ENCODE results near the gene FBXO39.
"Not testable (repeated sequence)": the region's sequence is repeated elsewhere in the genome, so short reads cannot be mapped to it uniquely, and the experiment has no call there.

FBXO39 gene

DNA sequence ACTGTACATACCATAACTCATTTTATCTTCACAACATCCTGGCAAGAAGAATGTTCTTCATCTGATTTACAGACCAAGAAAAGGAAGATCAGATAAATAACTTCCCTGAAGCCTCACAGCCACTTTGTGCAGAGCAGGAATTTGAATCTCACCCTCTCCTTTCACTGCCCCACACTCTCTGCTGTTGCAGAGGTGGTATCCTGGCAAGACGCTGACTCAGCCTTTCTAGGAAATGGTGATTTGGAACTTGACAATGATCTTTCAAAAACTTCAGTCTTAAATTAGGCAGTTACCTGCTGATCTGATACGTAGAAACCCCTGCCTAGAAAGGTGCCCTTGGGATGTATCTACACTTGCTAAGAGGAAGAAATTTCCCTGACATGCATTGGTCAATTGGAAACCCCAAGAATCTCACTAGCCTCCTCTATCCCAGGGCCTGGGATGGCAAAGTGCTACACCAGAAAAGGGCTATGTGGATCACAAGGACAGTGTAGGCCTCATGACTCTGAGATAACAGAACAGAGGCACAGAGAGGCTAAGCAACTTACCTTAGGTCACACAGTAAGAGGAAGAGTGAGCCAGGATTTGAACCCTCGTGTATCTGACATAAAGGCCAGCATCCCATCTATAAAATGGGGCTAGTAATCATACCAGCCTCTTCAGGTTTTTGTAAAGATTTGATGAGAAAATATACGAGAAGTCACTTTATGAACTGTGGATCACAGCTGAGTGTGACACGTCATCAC is 17.9 kb downstream of the FBXO39 start:
- DNase-seq, result no peak

DNA sequence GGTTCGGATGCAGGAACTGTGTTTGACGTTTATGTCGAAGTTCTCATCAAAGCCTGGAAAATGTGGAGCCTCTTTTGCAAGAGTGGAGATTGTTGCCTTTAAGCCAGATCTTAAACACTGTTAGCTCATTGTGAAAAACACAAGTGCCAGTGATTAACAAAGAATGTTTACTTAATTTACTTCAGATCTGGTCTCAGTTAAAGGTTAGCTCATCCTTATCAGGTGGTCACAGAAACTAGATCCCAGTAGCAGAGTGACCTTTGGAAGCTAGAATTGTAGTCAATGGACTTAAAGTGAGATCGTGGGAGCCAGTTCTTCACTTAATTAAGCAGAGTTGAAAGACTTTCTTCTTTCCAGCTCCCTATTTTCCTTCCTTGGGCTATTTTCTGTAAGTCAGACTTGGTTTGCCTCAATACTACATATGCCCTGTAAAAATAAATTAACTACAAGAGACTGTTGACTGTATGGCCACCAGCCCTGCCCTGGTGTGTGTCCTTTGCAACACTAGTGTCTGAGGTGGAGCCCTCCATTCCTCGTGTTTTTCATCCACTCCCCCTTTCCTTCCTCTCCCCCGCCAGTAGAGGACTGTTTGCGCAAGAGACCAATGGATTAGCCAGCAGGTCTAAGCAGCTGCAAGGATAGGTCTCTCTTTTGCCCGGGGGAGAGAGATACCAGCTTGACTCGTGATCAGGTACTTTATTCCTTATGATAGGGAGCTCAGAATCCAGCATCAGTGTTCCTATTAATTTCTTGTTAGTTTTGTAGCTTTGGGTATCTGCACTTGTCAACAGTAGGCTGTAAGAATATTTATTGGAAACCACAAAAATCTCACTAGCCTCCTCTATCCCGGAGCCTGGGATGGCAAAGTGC is 20.2 kb downstream of the FBXO39 start:
- no peak for DNase-seq

DNA sequence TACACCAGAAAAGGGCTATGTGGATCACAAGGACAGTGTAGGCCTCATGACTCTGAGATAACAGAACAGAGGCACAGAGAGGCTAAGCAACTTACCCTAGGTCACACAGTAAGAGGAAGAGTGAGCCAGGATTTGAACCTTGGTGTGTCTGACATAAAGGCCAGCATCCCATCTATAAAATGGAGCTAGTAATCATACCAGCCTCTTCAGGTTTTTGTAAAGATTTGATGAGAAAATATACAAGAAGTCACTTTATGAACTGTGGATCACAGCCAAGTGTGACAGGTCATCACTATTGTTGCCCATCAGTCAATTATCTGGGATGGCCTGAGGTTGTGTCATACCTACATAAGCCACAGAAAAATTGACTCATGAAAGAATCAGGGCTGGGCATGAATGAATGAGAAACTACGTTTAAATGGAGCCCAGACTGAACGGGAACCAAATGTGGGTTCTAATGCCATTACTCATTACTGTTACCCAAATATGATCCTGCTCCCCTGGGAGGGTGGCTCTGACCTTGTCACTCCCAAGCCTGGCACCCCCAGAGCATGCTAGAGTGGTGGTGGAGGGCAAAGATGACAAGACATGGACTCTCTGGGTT is 21.0 kb downstream of the FBXO39 start:
- DNase-seq, result no peak

DNA sequence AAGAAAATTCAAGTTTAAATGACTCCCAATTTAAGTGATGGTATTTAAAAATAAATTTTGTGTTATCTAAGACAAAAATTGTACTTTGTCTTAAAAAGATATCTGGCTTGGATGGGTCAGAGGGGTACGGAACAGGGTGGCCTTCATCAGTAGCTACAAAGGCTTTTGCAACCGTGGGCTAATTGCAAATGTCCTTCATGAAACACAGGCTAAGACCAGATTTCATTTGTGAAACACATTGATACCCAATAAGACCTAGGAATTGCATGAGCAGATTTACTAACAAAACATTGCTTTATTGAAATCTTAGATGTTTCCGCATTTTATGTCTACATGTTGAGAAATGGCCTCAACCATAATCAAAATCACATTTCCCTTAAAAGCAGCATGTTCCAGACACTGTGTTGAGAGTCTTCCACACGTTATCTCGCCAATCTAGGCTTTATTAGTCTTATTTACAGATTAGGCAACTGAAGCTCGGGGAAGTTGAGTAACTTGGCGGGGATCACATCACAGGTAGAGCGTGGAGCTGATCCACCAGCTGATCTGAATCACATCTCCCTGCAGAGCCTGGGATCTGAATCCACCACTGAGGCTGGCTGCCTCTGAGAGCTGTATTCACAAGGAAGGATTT is 21.8 kb downstream of the FBXO39 start:
- no peak for DNase-seq

DNA sequence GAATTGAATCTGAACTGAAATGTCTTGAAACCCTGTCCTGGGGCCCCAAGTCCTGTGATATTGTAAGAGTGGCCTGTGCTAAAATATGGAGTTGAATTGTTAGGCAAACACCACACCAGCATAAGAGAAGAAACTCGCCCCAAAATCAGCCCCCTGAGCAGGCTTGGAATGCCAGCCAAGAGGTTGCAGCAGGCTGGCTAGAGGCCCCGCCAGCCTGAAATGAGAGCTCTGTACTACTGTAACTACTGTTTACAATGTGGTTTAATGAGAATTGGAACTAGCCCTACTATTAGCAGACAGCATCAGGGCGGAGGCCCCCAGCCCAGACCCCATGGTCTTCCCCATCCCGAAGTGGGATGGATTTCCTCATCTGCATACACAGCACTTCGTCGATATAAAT is 23.7 kb downstream of the FBXO39 start:
- no peak for DNase-seq

DNA sequence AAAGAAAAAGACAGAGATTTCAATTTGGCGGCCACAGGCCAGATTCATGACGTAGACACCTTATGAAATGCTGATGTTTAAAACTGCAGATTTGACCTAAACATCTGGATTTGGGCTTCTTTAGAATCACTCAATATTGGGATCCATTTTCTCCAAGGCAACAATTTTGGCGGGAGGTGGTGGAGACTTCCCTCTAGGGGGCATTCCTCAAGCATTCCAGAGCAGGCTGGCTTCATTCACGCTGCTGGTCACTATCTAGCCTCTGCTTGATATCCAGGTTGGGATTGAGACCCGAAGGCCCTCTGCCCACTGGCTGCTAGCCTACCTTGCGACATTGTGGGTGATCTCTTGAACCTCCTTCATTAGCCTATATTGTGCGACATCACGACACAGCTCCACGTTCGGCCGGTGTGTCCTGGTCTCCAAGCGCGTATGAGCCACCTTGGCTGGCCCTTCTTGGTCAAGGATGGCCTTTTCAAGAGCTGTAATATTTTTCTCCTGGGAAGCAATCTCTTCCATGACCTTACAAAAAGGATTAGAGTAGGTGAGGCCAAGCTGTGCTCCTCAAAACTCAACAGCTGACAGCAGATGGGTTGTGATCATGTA is 24.5 kb downstream of the FBXO39 start:
- DNase-seq, result peak; percentile 47

DNA sequence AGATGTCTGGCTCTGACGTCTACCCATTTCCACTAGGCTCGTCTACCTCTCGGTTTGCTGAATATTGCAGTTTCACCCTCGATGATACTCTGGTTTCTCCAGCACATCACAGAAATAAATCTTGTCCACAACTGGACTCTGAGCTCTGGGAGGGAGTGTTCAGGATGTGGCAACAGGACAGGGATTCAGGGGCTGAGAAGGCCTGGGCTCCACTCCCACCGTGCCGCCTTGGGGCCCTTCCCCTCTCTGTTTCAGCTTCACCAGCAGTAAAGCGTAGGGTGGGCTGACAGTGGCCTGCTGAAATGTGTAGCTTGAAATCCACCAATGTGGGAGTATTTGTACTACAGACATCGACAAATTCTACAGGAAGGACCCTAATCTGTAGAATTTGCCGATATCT is 35.5 kb downstream of the FBXO39 start:
- DNase-seq, result no peak

DNA sequence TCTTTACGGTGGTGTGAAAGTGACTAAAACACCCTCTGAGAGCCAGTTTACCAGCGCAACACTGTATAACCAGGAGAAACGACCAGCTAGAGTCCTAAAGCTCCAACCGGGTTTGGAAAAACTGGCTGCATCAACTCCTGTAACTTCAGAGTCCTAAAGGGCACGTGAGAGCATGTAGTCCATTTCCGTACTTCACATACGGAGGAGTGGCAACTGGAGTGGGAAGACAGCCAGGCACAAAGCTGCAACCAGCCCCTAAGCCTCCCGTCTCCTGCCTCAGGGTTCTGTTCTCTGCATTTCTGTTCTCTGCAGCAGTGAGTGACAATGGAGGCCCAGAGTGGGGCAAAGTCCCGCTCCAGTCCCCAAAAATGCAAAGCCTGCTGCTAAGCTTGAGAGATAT is 36.3 kb downstream of the FBXO39 start:
- DNase-seq, result no peak

DNA sequence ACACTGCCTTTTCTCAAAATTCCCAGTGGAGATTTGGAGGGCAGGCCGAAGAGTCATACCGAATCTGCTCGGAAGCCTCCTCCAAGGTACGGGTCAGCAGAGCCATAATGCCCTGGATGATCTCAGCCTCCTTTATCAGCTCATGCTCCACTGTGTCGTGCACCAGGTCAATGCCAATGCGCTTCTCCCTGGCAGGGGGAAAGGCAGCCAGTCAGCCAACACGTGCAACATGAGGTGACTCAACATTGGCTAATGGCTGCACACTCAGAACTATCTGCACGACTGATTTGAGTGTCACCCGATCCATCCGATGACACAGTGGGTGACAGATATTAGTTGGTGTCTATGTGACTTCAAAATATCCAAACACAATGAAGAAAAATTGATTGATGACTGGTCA is 39.8 kb downstream of the FBXO39 start:
- DNase-seq, result peak; percentile 41

DNA sequence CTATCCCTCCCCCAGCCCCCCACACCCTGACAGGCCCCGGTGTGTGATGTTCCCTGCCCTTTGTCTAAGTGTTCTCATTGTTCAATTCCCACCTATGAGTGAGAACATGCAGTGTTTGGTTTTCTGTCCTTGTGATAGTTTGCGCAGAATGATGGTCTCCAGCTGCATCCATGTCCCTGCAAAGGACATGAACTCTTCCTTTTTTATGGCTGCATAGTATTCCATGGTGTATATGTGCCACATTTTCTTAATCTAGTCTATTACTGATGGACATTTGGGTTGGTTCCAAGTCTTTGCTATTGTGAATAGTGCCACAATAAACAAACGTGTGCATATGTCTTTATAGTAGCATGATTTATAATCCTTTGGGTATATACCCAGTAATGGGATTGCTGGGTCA is 40.4 kb downstream of the FBXO39 start:
- DNase-seq, result not testable (repeated sequence)

DNA sequence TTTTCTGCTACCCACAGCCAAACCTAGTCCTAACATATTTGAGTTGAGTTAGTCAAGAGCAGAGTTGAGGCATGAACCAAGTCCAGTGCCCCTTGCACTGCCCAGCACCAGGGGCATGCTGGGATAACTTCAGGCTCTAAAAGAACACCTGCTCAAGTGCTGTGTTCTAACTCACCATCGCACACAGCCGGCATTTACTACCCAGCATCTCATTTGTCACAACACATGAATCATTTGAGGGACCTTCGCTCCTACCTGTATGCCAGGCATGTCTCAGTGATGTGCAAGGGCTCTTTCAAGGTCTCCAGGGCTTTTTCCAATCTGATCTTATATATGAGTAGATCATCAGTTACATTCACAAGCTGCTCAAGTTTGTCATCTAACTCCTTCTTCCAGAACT is 42.9 kb downstream of the FBXO39 start:
- DNase-seq, result no peak

DNA sequence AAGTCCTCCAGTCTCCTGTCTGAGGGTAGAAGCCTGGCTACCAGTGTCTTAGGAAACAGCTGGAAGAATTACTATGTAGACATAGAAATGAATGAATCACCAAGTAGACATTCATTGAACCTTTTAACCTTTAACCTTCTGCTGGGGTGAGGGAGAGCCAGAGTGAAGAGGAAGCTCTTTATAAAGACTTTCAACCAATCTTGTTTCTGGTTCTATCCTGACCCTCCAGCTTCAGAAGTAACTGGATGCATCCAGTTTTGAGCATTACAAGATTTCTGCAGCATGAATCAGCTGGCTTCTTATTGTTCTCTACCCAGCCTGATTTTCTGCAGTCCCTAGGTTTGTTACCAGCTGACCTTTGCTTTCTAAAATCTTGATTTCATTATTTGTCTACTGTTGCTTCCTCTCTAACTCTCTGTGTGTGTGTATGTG is 47.0 kb downstream of the FBXO39 start:
- DNase-seq, result peak; percentile 25

DNA sequence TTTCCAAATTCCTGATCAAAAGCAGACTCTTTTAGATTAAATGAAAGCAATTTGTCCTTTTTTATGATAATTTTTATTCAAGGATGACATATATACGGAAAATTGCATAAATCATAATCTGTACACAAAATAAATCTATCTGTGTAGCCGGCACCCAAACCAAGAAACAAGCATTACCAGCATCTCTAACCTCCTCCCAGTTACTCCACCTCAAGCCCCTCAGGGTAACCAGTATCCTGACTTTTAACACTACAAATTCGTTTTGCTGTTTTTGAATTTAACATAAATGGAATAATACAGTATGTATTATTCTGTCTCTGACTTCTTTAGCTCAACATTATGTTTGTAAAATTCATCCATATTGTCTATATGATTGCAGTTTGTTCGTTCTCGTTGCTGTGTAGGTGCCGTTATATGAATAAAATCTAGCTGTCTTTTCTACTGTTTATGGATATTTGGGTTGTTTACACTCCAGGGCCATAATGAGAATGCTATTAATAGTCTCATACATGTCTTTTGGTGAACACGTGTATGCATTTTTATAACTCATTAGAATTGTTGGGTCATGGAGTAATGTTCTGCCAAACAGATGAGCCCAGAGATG is 54.5 kb downstream of the FBXO39 start:
- DNase-seq, result no peak

DNA sequence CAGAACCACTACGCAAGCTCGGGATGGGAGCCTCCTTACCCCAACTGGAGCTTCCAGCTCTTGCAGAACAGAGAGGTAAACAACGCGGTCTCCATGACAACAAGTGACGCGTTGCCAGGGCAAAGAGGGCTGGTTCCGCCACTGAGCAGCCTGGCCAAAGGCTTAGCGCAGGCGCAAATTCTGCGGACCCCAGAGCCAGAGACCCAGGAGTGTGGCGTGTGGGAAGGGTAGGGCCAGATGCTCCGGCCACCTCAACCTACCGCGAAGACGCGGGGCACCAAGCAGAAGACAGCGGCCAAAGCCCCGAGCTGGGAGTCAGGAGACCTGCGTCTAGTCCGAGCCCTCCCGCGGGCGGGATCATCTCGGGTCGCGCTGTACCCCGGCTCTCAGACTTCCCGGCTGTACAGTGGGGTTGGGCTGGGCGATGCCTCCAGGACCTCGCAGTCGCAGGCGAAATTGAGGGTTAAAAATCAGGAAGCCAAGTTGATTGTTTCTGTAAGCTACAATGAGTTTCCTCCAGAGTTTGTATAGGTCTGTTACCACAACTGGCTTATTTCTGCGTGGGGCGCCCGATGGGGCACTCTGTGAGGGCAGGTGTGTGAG is 55.7 kb downstream of the FBXO39 start, which contains the start of gene TEKT1:
Gene TEKT1 (minus strand): TSS at position 69 of the 603 bp plus-strand sequence. CDS start 1,353 bp downstream, outside the sequence.
- peak; percentile 96 for DNase-seq

Measured in DMS53 (cell line).